HAP-1 (cell line): Measurements from ENCODE around the gene SP7.
"Not testable (repeated sequence)": the region's sequence is repeated elsewhere in the genome, so short reads cannot be mapped to it uniquely, and the experiment has no call there.

Source experiments
- DNase-seq, 2 experiments: peaks; one replicate each; pipeline ENCODE4 v3.0.0-alpha.2; 2016 to 2020; ENCODE audit warnings: low spot score in 2 of 2
- H3K27me3 ChIP-seq: fragments of 250-450 bp; sonication (Bioruptor Pico); 2 replicates; pipeline ENCODE4 v1.5.1; 2020; ENCODE audit warnings: low read depth, mild to moderate bottlenecking, moderate library complexity
- H3K36me3 ChIP-seq: fragments of 250-450 bp; sonication (Bioruptor Pico); replicated peaks from 2 replicates; pipeline ENCODE4 v1.5.1; 2020; ENCODE audit warnings: mild to moderate bottlenecking
- H3K4me1 ChIP-seq: fragments of 250-450 bp; sonication (Bioruptor Pico); 2 replicates; pipeline ENCODE4 v1.5.1; 2020; ENCODE audit warnings: mild to moderate bottlenecking
- H3K4me3 ChIP-seq: fragments of 250-450 bp; sonication (Bioruptor Pico); 2 replicates; pipeline ENCODE4 v1.5.1; 2020; ENCODE audit warnings: mild to moderate bottlenecking, moderate library complexity
- H3K9me3 ChIP-seq: fragments of 250-450 bp; sonication (Bioruptor Pico); 2 replicates; pipeline ENCODE4 v1.5.1; 2020; ENCODE audit warnings: mild to moderate bottlenecking, moderate library complexity
- in situ Hi-C: fragments of 300-500 bp; cut with MboI; formaldehyde crosslinking; loops from 3 replicates; pipeline ENCODE4 v1.14.3; 2020; ENCODE audit warnings: low sequenced_read_pairs, inconsistent platforms, mixed read lengths

SP7 gene

DNA sequence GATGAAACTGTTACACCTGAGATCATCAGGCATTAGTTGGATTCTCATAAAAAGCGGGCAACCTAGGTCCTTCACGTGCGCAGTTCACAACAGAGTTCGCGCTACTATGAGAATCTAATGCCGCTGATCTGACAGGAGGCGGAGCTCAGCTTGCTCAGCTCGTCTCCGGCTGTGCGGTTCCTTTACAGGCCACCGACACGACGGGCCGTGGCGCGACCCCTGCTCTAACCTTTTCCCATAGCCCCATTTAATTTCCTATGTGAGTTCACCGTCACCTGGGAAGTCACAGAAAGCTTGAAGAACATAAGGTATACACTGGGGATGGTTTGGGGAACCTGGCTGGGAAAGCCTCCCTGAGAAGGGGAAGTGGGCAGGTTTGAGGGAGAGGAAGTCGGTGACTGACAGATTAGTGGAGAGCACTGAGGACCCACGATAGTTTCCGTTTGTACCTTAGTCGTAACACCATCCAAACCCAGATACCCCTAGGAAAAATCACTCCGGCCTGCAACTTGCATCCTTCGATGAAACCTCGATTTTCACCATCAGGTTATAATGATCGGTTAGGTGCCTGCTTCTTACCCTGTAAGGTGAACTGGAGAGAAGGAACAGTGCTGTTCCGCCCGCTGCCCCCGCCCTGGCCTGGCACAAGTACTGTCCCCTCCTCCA, 11.9 kb downstream of the SP7 start:
- H3K4me3 ChIP-seq = peak overlapping the region; percentile 48
- in situ Hi-C loops = loop anchor here (10.0 kb wide), 1 partner anchor 181 kb away; the partner anchor contains the start of genes NPFF and TARBP2
- H3K4me1 ChIP-seq = peaks cover 18% of the 10 kb centered on the region
- peak; percentile 49 to 65 for DNase-seq
- no peaks in the 10 kb centered on the region for H3K9me3 ChIP-seq
- H3K36me3 ChIP-seq = peaks cover 9% of the 10 kb centered on the region
- no peaks in the 10 kb centered on the region for H3K27me3 ChIP-seq

- no peak for DNase-seq
- Histone ChIP-seq H3K4me3 (peak overlapping the region; percentile 96), H3K27me3 (no peaks in the 10 kb centered on the region), H3K36me3 (peaks cover 29% of the 10 kb centered on the region), H3K4me1 (peaks cover 18% of the 10 kb centered on the region), H3K9me3 (no peaks in the 10 kb centered on the region)
- in situ Hi-C loops = loop anchor here (10.0 kb wide), 1 partner anchor 184 kb away; the partner anchor contains the start of genes NPFF and TARBP2
Observed at GRCh38 chr12:53320352-53321195, 15.6 kb downstream of the SP7 start.

DNA sequence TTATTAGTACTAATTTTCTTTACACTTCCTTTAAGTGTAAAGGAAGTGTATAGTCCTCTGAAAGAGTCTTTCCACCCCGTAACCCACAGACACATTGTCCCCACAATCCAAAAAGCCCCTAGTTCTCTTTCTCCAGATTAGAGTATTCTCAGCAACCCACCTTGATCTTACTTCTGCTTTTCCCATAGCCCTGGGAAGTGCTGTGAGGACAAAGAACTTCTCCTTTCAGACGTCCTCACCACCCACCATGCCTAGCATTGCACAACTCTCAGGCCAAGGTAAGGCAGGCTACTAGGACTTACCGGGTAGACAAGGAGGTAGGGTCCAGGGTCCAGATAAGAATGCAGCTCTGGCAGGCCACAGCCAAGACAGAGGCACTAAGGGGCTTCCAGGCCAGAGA, 22.2 kb downstream of the SP7 start:
- Histone ChIP-seq H3K27me3 (no peaks in the 10 kb centered on the region), H3K9me3 (no peaks in the 10 kb centered on the region), H3K4me1 (no peaks in the 10 kb centered on the region), H3K4me3 (no peak overlapping the region), H3K36me3 (peaks cover 56% of the 10 kb centered on the region)
- in situ Hi-C loops = no loop called here
- DNase-seq = no peak

DNA sequence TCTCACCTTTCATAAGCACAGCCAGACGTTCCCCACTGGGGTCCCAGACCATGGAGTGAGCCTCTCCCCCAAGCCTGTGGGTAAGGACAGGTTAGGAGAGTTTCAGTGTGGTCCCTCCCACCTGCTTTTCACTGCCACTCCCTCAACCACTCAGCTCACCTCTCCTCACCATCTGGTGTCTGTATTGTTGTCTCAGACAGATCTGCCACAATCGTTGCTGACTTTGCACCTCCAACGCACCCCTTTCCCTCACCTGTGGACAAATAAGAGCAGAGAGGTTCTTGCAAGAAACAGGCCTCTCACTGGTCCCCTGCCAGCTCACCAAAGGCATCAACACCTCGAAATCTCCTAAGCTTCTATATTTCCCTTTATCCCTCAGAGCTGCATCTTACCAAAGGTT, 27.9 kb downstream of the SP7 start:
- H3K9me3 ChIP-seq = no peaks in the 10 kb centered on the region
- no peak for DNase-seq
- in situ Hi-C loops = no loop called here
- peaks cover 62% of the 10 kb centered on the region for H3K36me3 ChIP-seq
- H3K27me3 ChIP-seq = no peaks in the 10 kb centered on the region
- H3K4me3 ChIP-seq = no peak overlapping the region
- H3K4me1 ChIP-seq = no peaks in the 10 kb centered on the region

GRCh38 chr12:53306826-53307225, 29.3 kb downstream of the SP7 start:
- Histone ChIP-seq H3K4me3 (no peak overlapping the region), H3K36me3 (peaks cover 73% of the 10 kb centered on the region), H3K9me3 (no peaks in the 10 kb centered on the region), H3K4me1 (no peaks in the 10 kb centered on the region), H3K27me3 (no peaks in the 10 kb centered on the region)
- in situ Hi-C loops = no loop called here
- DNase-seq = no peak

DNA sequence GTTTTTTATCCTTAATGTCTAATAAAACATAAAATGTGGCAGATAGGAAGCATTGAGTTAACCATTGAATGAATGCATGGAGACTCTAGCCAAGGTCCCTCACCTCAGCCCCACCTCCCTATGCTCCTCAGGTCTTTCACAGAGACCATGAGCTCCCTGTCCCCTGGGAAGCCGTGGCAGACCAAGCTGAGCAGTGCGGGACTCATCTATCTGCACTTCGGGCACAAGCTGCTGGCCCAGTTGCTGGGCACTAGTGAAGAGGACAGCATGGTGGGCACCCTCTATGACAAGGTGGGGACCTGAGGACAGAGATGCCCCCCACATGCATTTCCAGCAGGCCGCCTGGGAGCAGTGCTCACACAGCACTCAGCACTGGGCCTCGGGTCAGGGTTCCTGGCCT, 33.3 kb downstream of the SP7 start:
- Histone ChIP-seq H3K27me3 (no peaks in the 10 kb centered on the region), H3K4me1 (peaks cover 8% of the 10 kb centered on the region), H3K4me3 (no peak overlapping the region), H3K36me3 (peaks cover 63% of the 10 kb centered on the region), H3K9me3 (no peaks in the 10 kb centered on the region)
- DNase-seq = no peak
- in situ Hi-C loops = no loop called here

GRCh38 chr12:53300187-53300586, 36.0 kb downstream of the SP7 start:
- H3K4me1 ChIP-seq = peaks cover 8% of the 10 kb centered on the region
- DNase-seq = peak in 1 of 2 experiments; percentile 22
- peaks cover 49% of the 10 kb centered on the region for H3K36me3 ChIP-seq
- in situ Hi-C loops = no loop called here
- peak overlapping the region; percentile 79 for H3K4me3 ChIP-seq
- no peaks in the 10 kb centered on the region for H3K27me3 ChIP-seq
- no peaks in the 10 kb centered on the region for H3K9me3 ChIP-seq

DNA sequence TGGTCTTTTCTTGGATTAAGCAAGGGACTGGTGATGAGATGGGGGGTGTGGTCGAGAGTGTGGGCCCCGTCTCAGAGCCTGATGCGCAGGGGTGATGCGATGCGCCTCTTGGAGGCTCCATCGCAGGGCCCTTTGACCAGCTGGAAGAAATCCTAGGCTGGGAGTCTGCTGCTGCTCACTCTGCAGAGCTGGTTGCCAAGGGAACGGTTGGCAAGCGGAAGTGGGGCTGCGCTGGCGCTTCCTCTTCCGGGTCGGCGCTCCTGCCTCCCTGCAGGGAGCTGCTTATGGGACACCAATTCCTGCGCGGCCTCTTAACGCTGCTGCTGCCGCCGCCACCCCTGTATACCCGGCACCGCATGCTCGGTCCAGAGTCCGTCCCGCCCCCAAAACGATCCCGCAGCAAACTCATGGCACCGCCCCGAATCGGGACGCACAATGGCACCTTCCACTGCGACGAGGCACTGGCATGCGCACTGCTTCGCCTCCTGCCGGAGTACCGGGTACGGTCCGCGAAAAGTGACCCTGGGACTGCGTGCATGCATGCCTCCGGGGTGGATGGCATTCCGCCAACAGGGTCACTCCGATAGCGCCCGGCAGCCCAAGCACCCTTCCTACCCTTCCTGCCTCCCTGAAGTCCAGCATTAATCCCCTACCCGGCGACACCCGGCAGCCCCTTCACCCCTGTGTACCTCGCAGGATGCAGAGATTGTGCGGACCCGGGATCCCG, 36.5 kb downstream of the SP7 start, which contains the start of gene MYG1:
TSS of gene MYG1 (plus strand) at position 242 of the 727 bp plus-strand sequence. CDS start at position 285, 43 bp downstream.
- DNase-seq = peak; percentile 93 to 94
- Histone ChIP-seq H3K4me1 (peaks cover 8% of the 10 kb centered on the region), H3K4me3 (peak within 1 kb of the TSS; percentile 79), H3K27me3 (no peaks in the 10 kb centered on the region), H3K9me3 (no peaks in the 10 kb centered on the region), H3K36me3 (peaks cover 47% of the 10 kb centered on the region)
- in situ Hi-C loops = no loop called here

DNA sequence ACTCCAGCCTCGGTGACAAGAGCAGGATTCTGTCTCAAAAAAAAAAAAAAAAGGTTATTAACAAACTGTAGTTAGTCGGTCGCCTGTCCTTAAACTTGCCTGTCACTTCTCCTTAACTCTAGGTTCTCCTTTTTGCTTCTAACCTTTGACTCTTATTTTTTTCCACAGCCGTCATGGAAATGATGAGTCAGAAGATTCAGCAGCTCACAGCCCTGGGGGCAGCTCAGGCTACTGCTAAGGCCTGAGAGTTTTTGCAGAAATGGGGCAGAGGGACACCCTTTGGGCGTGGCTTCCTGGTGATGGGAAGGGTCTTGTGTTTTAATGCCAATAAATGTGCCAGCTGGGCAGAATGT, 37.1 kb downstream of the SP7 start:
- in situ Hi-C loops = no loop called here
- H3K4me1 ChIP-seq = peaks cover 8% of the 10 kb centered on the region
- peaks cover 47% of the 10 kb centered on the region for H3K36me3 ChIP-seq
- DNase-seq = no peak
- peak overlapping the region; percentile 79 for H3K4me3 ChIP-seq
- H3K9me3 ChIP-seq = no peaks in the 10 kb centered on the region
- H3K27me3 ChIP-seq = no peaks in the 10 kb centered on the region

DNA sequence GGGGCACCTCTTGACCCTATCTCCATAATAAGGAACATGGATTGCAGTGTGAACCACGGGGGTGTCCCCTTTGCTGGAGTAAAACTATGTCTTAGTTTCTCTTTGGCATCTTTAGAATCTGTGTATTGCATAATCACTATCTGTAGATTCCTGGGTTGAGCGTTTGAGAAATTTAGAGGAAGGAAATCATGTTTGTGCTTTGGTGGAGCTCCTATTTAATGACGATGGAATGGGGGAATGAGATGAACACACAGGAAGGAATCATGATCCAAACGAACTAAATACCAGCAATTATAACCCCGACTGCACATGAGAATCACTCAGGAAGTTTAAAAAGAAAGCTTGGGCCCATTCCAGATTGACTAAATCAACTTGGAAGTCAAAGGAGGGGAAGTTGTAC, 38.0 kb downstream of the SP7 start:
- Histone ChIP-seq H3K4me1 (peaks cover 8% of the 10 kb centered on the region), H3K9me3 (no peaks in the 10 kb centered on the region), H3K36me3 (peaks cover 46% of the 10 kb centered on the region), H3K4me3 (no peak overlapping the region), H3K27me3 (no peaks in the 10 kb centered on the region)
- DNase-seq = no peak
- in situ Hi-C loops = no loop called here

DNA sequence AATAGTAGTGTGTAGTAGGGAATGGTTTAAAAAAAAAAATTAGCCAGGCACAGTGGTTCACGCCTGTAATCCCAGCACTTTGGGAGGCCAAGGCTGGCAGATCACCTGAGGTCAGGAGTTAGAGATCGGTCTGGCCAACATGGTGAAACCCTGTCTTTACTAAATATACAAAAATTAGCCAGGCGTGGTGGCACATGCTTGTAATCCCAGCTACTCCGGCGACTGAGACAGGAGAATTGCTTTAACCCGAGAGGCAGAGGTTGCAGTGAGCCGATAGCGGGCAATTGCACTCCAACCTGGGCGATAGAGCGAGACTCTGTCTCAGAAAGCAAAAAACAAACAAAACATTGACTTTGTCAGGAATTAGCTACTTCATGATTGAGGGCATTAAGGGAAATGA, 39.0 kb downstream of the SP7 start:
- H3K27me3 ChIP-seq, H3K4me3 ChIP-seq, H3K4me1 ChIP-seq, H3K9me3 ChIP-seq, DNase-seq, in situ Hi-C loops: not testable (repeated sequence)
- peaks cover 49% of the 10 kb centered on the region for H3K36me3 ChIP-seq

DNA sequence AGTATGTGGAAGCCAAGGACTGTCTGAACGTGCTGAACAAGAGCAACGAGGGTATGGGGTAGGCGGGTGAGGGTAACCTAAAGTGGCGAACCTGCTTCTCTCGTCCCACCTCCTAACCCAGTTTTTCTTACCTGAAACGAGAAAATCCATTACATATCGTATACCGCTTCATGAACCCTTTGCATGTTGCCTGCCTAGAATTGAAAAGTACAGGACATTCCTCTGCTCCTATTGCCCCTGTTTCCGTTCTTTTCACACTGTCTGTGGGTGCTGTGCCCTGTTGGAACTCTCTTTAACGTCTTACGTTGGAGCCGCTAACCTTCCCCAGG, 40.3 kb downstream of the SP7 start:
- no peak for DNase-seq
- H3K4me1 ChIP-seq = peaks cover 8% of the 10 kb centered on the region
- no peaks in the 10 kb centered on the region for H3K9me3 ChIP-seq
- peaks cover 47% of the 10 kb centered on the region for H3K36me3 ChIP-seq
- peak overlapping the region; percentile 81 for H3K4me3 ChIP-seq
- H3K27me3 ChIP-seq = no peaks in the 10 kb centered on the region
- in situ Hi-C loops = no loop called here

- Histone ChIP-seq H3K4me1 (peaks cover 4% of the 10 kb centered on the region), H3K36me3 (peaks cover 50% of the 10 kb centered on the region), H3K4me3 (peak within 1 kb of the TSS; percentile 81), H3K9me3 (no peaks in the 10 kb centered on the region), H3K27me3 (no peaks in the 10 kb centered on the region)
- in situ Hi-C loops = no loop called here
- DNase-seq = peak; percentile 81 to 89
Observed at GRCh38 chr12:53295070-53295890, 40.9 kb downstream of the SP7 start, which contains the start of gene PFDN5. Gene PFDN5, plus strand, starts transcription at chr12:53295542. Its CDS starts 26 bp downstream, at chr12:53295568.
